Dermis blood vessel endothelial cell (primary cell): ENCODE results near the gene PODXL. TPM values are rescaled to one million over a fixed set of nuclear protein-coding genes. Genes with fewer than 3 reads are reported as not detected.
"Not testable (repeated sequence)": the region's sequence is repeated elsewhere in the genome, so short reads cannot be mapped to it uniquely, and the experiment has no call there.

Source experiments
- DNase-seq: peaks from one replicate; pipeline ENCODE4 v3.0.0; 2010
- total RNA-seq: library from RNA; depleted of rRNA; stranded (reverse); fragments of >200 nt; gene quantifications from 2 replicates; pipeline ENCODE4 v1.2.3, GENCODE V29; 2014

PODXL gene
- total RNA-seq, 1 donor from 2014 or later: 98.4 TPM

DNA sequence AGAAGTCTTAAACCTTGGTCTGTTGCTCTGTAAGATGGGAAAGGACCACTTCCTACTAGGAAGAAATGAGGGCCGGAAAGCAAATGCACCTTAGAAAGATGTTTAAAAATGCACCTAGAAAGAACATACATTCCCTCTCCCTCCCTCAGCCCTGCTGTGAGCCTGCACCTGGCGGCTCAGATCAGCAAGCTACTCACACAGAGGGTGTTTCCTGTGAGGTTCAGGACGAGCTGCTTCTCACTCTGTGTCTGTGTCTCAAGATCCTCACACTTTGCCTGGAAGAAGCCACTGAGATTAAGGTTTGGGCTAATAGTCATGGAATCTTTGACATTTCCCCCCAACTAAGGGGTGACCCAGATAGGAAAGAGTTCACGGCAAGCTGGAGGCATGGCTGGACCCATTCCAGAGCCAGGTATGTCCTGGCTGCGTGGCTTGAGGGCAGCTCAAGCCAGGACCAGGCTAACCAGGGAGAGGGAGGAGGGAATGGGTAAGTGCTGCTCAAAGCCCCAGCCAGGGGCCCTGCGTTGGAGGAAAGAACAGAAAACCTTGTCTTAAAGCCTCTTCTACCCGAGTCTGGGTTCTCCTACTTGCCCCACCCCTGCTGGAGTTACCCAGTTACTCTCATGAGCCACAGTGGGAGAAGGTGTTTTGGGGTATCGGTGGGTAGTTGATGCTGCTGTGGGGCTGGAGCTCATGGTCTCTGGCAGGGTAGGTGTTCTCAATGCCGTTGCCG, 47.5 kb downstream of the PODXL start:
- no peak for DNase-seq

DNA sequence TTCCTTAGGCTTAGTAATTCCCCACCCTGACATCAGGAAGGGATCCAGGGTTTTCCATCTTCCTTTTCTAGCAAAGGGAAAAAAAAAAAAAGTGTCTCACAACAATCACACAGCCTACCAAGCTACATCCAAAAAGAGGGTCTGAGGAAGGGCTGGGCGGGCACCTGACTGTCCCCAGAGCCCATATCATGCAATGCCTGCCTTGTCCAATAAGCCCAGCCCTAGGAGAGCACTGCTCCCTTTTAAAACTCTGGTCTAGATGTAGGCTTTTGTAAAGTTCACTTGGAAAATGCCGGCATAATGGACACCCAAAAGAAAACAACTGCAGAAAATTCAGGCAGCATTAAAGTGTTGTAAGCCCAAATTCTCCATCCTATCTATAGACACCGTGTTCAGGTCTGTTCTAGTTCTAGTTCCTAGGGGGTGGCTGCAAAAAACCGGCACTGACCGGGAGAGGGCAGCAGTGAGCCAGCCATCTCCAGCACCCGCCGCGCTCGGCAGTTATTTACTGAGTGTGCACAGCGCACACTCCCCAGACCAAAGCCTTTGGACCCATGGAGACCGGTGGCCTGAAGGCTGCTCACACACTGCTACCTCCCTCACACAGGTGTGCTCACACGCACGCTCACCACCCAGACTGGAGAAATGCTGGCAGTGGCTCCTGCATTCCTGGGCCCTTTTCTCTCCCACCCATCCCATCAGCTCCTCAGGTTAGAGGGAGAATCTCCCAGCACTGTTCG, 48.7 kb downstream of the PODXL start:
- peak; percentile 86 for DNase-seq

DNA sequence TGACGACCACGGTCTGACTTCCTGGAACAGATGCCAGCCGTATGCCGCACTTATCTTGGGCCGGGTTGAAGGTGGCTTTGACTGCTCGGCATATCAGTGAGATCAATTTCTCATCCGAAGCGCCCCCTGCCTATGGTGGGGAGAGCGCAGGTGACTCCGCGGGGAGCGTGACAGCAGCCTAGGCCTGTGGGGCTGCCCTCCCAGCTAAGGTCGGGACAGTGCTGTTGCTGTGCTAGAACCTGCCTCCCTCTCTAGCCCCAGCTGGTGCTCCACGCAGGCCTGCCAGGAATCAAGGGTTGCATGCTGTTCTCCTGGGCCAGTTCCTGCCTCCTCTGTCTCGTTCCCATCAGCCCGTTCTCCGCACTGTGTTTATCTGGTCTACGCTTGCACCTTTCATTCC, 49.8 kb downstream of the PODXL start:
- no peak for DNase-seq

DNA sequence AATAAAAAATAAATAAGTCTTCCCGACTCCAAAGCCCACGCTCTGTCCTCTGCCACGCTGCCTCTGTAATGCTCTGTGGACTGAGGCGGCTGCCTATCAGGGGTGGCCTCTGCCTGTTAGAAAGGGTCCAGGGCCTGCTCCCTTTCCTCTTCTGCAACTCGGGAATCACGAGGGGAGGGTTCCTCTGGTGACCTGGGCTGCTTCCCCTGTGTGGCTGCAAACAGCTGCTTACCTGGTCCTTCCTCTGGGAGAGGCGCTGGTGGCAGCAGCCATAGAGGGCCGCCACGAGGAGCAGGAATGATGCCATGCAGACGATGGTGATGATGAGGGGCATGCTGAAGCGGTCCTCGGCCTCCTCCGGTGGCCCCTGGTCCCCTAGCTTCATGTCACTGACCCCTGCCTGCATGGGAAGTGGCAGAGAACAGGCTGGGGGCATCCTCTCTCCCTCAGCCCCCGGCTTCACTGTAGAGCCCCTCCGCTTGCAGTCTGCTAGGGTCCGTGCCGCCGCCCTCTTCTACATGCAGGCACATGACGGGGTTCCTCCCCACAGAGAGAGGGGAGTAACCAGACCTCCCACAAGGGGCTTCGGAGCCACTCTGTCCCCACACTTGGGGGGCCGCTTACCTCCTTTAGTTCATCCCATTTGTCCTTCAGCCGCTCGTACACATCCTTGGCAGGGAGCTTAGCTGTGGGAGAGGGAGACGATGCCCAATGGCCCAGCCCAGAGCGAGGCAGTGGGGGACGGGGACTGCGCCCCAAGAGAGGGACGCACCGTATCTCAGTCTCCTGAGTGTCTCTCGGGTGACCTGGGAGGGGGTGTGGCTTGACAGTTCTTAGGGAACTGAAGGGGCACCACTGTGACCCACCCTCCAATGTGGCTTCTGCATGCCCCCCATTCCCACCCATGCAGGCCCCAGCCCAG, 50.5 kb downstream of the PODXL start:
- DNase-seq: no peak

DNA sequence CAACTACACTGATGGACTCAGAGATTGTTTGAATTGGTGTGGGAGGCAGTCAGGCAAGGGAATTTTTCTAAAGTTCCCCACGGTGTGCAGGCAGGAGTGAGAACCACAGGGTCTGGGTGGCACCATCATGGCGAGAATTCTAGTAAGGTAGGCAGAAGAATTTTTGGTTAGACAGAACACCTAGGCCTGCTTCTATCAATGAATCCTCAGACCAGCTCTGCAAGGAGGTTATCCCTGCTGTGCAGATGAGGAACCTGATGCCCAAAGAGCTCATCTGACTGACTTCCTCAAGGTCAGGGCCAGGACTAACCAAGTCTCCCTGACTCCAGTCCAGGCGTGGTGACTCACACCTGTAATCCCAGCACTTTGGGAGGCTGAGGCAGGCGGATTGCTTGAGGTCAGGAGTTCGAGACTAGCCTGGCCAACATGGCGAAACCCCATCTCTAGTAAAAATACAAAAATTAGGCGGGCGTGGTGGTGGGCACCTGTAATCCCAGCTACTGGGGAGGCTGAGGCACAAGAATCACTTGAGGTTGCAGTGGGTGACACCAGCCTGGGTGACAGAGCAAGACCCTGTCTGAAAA, 51.3 kb downstream of the PODXL start:
- DNase-seq: not testable (repeated sequence)

DNA sequence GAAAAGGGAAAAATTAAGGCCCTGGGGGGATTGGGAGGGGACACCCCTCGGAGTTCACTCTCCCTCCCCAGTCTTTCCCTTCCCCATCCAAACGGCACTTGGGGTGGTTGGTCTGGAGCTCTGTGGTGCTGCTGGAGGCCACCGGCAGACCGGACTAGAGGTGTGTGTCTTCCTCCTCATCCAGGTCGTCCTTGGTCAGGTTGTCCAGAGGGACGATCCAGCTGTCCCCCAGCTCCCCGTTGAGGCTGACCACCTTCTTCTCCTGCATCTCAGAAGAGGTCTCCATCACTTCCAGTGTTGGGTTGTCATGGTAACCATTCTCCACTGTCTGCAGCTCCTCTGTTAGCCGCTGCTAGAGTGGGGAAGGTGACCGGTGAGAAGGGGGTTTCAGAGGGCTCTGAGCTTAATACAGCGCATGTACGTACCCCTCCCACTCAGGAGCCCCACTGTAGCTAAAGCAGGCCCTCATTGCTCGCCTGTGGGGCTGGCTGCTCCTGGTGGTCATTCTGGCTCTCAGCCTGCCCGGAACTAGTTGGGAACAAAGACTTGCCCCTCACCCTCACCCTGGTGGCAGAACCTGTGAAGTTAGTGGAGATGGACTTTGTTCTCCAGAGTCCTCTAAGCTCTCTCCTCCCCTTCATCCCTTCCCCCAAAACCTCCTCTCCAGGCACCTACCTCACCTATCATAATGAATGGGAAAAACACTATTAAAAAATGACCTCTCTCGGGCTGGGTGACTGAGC, 52.1 kb downstream of the PODXL start:
- no peak for DNase-seq

DNA sequence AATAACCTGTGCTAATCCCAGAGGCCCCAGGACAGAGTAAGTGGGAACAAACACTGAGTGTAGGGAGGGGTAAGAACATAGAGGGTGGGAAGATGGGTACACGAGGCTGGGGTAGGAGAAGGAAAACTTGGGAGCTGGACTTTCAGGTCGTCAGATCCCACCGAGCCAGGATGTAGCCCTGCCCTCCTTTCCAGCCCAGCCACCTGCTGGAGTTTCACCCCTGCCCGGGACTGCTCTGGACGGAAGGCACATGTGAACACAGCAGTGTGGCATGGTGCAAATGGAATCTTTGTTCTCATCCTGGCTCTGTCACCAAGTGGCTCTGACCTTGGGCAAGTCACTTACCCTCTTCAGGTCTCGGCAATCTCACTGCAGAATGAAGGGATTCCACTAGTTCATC, 52.8 kb downstream of the PODXL start:
- no peak for DNase-seq

DNA sequence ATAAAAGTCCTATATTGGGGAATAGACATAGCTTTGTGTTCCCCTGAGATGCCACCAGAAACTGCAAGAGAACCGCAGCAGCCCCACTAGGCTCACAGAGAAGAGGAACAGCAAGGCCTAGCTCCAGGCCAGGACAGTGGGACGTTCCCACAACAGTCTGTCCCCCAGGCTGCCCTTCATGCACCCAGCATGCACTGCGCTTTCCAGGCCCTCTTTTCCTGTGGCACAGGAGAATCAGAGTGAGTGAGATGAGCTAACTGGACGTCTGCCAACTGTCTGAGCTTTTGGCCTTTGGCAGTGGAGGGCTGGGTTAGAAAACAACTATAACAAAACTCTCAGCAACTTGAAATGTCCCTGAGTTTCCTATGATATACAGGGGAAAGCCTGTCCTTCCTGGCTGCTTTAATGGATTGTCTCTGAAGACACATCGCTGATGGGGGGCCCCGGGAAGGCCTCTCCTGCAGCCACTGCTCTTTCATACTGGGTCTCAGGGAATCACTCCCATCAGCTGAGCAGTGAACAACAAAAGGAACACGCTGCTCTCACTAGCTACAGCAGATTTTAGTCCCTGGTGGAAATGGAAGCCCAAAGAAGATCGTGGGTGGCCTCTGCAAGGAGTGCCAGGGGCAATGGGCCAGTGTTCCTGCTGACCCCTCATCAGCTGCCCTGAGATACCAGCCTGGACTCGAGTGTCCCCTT, 53.5 kb downstream of the PODXL start:
- peak; percentile 55 for DNase-seq

DNA sequence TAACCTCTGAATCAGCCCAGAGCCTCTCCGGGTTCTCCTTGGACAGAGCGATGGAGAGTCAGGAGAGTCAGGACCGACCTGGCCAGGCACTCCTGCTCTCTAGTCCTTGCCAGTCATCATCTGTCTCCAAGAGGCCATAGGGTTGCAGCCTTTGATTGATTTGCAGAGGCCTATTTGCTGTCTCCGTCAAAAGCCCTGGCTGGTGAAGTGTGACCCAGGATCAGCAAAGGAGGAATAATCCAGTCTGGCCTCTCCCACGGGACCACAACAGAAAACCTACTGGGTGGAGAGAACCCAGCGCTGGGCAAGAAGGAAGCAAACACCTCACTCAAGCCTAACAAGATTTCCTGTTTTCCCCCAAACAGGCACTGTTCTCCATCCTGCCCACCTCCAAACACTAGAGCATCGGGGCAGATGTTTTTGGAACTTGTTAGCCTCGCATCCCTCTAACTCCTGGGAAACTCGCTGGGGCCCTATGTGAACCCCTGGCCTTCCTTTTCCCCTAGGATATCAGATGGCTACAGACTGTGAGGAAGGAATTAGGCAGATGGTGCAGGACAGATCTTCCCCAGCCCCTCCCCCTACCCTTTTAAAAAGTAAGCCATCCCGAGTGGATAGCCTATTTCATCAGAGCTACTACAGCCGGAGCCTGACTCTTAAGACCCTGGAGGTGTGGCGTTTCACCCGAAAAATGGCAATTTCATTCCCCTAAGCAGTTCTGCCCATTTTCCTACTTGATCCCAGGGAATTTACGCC, 54.3 kb downstream of the PODXL start:
- DNase-seq: no peak

DNA sequence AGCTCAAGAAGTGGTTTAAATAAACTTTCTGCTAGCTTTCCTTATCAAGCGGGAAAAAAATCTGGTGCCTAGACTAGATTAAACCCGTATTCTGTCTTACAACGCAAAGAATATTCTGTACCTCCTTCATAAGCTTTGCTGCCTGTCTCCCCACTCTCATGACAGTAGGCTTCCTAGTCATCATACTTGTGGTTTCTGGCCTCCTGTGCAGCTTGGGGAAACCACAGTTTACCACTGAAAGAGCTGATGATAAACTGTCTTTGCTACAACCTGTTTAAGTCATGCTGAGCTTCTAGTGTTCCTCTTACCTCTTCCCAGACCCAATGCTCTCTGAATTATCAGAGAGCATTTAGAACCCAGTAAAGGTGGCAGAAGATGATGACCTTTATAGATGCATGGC, 55.0 kb downstream of the PODXL start:
- no peak for DNase-seq

DNA sequence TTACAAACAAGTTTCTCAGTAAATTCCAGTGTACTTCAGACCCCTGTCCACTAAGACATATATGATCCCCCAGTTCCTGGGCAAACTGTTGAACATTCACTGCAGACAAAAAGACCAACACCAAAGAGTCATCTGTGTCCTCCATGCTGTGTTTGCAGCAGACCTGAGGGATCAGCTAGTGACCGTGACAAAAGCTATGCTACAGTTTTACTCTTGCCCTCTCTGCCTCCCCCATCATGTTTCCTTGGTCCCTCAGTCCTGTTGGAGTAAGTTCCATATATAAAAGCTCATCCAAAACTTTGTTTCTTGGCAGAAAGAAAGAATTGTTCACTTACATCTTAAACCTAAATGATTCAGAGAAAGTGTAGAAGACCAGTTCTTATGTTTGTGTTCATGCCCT, 56.1 kb downstream of the PODXL start:
- no peak for DNase-seq

DNA sequence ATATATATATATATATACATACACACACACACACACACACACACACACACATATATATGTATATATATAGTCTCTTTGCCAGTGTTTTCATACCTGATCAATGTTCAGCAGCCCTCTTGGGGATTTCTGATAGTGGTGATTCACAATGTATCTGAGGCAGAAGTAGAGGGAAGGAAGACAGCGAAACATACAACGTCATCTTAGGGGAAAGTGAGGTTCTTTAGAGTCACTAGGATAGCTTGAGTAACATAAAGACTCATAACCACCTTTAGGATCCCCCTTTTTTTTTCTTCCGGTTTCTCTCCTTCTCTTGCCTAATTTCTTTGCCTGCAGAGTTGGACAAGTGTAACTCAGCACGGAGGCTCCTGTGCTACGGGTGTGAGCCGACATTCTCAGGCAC, 56.6 kb downstream of the PODXL start:
- no peak for DNase-seq

DNA sequence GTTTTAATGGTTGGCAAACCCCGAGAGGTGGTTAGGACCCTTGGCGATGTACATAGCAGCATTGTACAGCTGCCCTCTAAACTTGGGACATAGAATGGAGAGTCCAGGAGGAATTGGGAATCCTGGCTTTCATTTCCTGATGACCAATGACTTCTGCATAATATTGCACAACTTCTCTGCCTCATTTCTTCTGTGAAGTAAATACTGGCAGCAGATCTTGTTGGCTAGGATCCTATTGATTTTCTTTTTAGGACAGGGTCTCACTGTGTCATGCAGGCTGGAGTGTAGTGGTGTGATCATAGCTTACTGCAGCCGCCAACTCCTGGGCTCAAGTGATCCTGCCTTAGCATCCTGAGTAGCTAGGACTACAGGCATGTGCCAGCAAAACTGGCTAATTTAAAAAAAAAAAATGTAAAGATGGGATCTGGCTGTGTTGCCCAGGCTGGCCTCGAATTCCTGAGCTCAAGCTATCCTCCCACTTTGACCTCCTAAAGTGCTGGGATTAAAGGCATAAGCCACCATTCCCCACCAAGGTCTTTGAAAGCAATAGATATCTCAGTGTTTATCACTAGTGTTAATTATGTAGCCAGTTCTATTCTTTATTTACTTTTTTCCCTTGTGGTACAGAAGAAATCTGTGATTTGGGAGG, 58.1 kb downstream of the PODXL start:
- DNase-seq: no peak

DNA sequence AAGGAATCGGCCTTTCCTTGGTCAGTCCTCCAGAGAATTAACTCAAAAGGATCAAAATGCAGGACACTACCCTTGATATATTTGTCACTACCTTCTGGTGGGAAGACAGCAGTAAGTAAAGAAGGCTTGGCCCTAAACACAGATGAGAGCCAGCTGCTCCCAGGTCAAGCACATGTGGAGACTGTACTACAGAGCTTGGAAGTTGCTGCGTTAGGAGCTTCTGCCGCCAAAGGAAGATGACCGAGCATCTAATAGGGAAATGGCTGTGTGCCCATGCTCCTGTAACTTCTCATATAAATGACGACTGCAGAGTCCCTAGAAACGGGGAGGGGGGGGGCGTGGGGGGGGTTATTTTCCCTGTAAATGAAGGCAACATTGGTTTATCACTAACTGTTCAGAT, 59.0 kb downstream of the PODXL start:
- DNase-seq: no peak

DNA sequence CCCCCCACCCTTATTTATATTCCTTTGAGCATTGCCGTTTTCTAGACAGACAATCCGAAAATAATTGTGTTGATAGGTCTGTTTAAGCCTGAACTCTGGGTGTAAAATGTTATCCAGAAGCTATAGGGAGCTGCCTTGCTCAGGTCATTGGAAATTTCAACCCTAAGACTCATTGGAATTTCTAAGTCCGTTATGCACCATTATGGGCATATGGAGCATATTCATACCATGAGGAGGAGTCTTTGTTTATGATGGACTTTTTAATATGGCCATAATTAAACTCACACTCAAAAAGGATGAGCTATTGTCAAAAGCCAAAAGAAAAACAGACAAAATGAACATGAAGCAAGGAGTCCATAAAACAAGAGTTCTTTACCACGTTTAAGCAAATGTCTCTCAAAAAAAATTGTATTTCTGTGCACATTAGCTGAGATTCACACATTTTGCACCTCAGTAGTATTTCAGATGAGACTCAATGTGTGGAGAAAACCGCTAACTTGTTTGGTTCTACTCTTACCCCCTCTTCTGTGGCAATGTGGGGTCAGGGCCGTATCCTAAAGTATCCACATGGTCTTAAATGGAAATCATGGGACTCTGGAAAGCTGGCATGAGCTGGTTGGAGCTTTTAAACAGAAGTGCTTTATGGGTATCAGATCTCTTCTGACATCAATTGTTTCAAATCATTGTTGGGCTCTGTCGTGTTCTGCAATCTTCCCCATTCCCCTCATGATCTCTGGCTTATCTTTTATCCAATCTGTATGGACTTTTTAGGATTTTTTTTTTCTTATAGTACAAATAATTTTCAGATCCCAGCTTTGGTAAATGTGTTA, 60.5 kb downstream of the PODXL start:
- no peak for DNase-seq

DNA sequence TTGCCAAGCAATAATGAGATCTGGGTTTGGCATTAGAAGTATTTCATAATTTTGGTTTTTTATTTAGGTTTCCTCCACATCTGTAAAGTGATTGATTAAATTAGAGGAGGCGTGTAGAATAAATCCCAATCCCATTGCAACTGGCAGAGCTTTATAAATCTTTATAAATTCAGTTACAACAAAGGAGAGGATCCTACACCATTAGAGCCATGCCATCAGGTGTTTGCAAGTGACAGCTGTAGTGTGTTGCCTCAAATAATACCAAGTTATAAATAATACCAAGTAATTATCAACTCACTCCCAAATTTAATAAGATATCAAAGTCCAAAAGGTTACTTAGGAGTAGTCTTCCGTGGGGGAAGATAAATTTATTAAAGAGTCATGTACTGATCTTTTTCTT, 62.2 kb downstream of the PODXL start:
- DNase-seq: no peak

DNA sequence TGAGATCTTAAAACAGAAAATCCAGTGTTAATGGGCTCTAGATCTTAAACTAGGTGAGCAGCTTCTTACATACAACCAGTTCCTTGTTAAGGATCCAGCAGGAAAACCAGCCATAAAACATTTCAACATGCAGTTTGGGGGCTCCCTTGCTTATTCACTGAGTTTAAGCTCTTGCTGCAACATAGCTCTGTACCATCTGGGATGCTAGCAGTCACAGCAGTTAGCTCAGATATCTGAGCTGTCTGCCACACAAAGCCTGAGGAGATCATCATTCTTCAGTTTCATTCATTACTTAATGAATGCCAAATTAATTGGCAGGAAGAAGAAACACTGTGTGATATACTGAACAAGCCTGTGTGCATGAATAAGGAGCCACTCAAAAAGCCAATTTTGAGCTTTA, 62.8 kb downstream of the PODXL start:
- no peak for DNase-seq

DNA sequence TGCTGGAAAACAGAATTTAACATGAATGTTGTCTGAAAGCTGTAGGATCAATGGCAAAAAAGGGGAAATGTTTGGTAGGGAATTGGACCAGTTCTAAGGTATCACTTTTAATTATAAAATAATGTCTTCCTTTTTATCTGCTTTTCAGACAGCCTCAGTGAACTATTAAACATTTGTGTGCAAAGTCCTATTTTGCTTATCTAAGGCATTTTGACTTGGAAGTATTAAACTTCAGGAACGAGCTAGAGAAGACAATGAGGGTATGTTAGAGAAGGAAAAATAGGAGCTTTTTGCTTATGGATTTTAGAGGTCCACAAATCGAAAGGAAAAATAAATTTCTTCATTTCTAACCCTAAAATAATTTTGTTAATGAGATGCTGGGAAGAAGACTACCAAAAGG, 63.3 kb downstream of the PODXL start:
- no peak for DNase-seq

DNA sequence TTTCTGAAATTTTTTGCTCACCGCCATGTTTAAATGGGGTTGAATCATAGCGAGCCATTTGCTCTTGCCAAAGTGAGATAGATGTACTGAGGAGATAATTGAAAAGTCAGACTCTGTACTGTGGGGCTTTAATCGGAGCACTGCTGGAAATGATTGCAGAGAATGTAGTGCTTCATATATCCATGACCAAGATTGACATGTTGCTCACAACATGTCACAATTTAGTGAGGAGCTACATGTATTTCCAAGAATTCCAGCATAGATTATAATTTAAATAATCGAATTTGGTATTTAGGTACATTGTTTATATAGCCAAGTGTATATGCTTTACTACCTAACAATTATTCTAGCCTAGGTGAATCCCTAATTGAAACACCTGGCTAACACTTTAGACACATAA, 66.5 kb downstream of the PODXL start:
- DNase-seq: no peak
